RKO (cell line): ENCODE measurements around the gene LRRFIP1.

ENCODE experiments used
- DNase-seq: peaks from one replicate; pipeline ENCODE4 v3.0.0-alpha.2; 2016; ENCODE audit warnings: low spot score

LRRFIP1 gene

GRCh38 chr2:237616734-237617586 is 10.4 kb upstream of the LRRFIP1 start:
- DNase-seq = no peak

GRCh38 chr2:237617587-237617982 is 9.8 kb upstream of the LRRFIP1 start:
- no peak for DNase-seq

GRCh38 chr2:237618449-237618848 is 8.9 kb upstream of the LRRFIP1 start:
- no peak for DNase-seq

DNA sequence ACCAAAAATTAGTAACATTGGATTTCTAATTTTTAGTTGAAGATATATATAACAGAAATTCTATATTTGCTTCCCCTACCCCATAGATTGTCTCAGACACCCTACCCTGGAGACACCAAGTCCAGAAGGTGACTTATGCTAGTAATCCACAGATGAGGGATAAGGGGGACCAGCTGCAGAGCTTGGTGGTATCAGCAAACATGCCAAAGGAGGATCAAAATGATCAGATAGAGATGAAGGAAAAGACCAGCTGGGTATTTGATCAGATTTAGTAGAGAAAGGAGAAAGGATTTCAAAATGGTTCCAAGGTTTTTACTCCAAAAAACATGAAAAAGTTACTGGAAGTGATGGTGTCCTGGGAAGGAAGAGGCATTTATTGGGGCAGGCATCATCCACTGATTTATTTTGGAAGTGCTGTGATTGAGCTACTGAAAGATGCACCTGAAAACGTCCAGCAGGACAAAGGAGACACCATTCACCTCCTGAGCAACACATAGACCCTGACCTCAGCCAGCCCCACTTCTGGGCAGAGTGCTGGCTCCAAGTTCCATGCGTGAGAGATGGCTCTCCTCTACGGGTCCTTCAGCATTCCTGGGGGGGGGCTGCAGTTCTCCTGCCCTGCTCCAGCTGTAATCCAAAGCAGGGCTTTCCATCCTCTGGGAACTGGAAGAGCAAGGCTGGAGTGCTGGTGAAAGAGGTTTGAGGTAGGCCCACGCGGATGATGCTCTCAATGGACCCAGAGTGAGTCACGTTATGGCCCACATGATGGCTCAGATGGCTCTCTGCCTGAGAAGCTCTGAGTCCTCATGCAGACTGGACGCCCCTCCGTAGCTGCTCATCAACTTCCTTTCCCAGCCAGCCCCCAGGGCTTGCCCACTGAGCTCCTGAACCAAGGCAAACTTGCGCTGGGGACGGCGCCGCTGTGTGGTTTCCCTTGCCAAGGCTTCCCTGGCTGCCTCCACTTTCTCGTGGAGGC is 3.7 kb upstream of the LRRFIP1 start:
- no peak for DNase-seq

DNA sequence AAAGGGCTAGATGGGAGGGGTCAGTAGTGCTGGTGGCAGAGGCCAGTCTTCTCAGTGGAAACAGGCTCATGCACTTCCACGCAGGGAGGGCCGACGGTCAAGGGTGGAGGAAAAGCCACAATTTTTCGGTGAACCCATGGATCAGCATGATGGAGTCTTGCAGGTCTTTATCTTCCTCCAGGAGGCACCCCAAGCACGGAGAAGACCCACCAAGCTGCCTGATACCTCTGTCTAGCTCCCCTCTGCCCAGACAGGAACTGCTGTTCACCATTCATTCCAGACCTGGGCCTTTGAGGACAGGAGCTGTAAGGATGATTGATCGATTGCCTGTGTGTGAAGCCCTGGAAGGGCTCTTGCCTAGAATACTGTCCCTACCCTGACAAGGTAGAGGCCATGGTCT is 2.8 kb upstream of the LRRFIP1 start:
- no peak for DNase-seq

DNA sequence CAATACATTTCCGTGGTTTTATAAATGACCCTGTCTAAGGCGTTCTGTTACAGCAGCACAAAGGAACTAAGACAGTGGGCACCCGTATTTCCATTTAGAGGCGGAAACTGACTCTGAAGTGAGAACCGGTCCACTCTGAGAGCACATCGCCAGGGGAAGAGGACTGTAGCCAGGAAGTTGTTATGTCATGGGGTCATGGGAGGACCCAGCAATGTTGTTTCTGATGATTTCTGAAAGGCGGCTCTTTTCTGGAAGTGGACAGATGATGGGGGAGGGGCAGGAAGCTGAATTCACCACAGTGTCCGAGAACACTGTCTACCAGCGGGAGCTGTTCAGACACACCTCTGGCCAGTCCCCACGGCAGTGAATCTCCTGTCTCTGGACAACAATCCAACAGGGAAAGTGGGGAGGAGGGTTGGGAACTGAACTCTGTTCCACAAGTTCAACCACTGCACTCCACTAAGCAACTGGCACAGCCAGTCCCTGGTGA is 2.1 kb upstream of the LRRFIP1 start:
- DNase-seq = no peak

DNA sequence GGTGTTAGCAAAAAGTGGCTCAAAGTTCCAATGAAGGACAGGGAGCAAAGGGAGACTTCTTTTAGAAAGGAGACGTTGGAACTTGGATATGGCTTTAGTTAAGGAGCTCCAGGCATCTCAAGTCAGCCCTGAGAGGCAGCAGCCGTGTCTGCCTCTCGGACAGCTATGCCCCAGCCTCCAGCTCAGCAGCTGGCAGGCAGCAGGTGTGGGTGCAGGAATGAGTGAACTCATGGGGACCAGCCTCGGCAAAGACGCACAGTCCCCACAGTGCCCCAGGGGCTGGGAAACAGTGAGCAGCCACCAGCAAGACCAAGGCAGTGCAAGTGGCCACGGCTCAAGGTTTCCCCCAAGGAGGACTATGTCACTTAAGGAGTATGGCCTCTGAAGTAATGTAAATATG is 1.6 kb upstream of the LRRFIP1 start:
- DNase-seq = no peak

GRCh38 chr2:237626813-237627440 is 460 bp upstream of the LRRFIP1 start:
- DNase-seq = no peak

- no peak for DNase-seq
Observed at GRCh38 chr2:237628247-237629187, 1.1 kb downstream of the LRRFIP1 start.

GRCh38 chr2:237629188-237629534 is 1.8 kb downstream of the LRRFIP1 start:
- no peak for DNase-seq

- DNase-seq = peak; percentile 50
Observed at GRCh38 chr2:237629739-237630138, 2.4 kb downstream of the LRRFIP1 start.

GRCh38 chr2:237630216-237631000 is 3.0 kb downstream of the LRRFIP1 start:
- no peak for DNase-seq

- no peak for DNase-seq
Observed at GRCh38 chr2:237631007-237631785, 3.8 kb downstream of the LRRFIP1 start.

GRCh38 chr2:237631801-237632585 is 4.6 kb downstream of the LRRFIP1 start:
- no peak for DNase-seq

- no peak for DNase-seq
Observed at GRCh38 chr2:237633061-237633561, 5.7 kb downstream of the LRRFIP1 start.

- no peak for DNase-seq
Observed at GRCh38 chr2:237636578-237636977, 9.2 kb downstream of the LRRFIP1 start.

DNA sequence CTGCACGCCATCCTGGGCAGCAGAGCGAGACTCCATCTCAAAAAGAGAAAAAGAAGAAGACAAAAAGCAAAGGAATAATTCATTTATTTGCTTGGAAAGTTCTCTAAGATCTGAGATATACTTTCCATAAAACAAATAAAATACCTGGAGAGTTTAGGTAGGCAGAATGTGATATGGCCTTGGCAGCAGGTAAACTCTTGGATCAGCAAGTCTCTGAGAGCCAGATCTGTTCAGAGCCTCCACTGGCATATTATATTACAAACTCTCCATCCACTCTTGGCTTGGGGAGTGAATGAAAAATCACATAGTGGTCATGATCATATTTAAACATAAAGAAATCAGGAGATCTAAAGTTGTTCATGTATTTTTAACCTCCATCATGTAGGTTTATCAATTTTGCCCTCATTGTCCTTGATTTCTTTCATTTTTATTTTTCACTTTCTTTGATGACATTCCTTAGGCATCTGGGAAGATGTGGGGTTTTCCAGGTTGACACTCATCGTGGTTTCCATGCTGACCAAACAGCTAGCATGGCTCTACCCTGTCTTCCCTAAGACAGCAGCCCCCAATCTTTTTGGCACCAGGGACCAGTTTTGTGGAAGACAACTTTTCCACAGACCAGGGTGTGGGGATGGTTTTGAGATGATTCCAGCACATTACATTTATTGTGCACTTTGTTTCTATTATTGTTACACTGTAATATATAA is 10.2 kb downstream of the LRRFIP1 start:
- DNase-seq = no peak

GRCh38 chr2:237638176-237638575 is 10.8 kb downstream of the LRRFIP1 start:
- no peak for DNase-seq
